HG02678 (cell line): Measurements from ENCODE around the gene EIF5A.

Experiments used
- ATAC-seq: cut with Tn5 transposase; IDR thresholded peaks from one replicate; pipeline ENCODE4 v1.9.1; 2021; ENCODE audit warnings: mild to moderate bottlenecking, moderate library complexity; ENCODE audit not compliant: unreplicated experiment

Gene EIF5A

GRCh38 chr17:7352910-7353635, 45.6 kb downstream of the EIF5A start:
- ATAC-seq, result no peak

DNA sequence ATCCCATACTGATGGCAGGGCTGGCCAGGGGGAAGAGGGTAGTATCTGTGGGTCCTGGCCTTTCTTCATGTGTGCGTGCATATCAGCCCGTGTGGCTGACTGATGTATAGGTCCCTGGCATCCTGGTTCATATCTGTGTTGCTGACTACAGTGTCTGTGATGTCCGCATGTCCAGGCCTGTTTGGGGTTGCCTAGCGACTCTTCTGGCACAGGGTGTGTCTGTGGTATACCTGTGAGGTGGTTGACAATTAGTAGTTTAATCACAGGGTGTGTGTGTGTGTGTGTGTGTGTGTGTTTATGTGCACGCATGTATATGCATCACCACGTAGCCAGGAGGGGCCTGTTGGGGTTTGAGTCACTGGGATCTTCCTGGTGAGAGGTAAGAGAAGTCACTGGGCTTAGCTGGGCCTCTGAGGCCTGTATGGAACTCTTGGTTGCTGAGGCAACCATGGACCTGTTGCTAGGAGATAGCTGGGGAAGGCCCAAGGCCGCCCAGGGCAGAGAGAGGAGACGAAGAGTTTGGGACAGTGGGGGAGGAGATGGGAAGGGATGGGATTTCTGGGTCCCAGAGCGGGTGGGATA, 46.9 kb downstream of the EIF5A start:
- no peak for ATAC-seq

- no peak for ATAC-seq
These were observed 47.6 kb downstream of the EIF5A start, which contains the start of gene TMEM95 for GRCh38 chr17:7355053-7355452. Gene TMEM95 (plus strand): TSS chr17:7355156. CDS start chr17:7355205, 49 bp downstream.

GRCh38 chr17:7355573-7355972, 48.1 kb downstream of the EIF5A start:
- no peak for ATAC-seq

- no peak for ATAC-seq
These were observed 48.7 kb downstream of the EIF5A start for GRCh38 chr17:7356072-7356549.

DNA sequence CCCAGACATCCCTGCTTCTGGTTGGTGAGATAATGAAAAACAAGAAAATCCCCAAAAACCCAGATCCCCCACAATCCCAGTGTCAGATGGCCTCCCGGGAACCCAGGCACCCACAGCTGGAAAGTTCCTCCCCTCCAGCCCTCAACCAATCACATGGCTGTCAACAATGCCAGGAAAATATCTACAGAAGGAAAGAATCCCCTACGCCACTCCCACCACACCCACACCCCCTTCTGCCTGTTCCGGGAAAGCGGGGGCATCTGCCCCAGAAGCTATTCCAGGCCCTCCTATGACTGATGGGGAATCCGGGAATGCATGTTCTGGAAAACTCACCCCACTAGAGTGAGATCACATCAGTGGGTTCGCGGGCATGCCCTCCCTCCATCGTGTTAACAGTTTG, 49.3 kb downstream of the EIF5A start:
- ATAC-seq, result no peak

- no peak for ATAC-seq
These were observed 50.0 kb downstream of the EIF5A start for GRCh38 chr17:7357381-7357780.

DNA sequence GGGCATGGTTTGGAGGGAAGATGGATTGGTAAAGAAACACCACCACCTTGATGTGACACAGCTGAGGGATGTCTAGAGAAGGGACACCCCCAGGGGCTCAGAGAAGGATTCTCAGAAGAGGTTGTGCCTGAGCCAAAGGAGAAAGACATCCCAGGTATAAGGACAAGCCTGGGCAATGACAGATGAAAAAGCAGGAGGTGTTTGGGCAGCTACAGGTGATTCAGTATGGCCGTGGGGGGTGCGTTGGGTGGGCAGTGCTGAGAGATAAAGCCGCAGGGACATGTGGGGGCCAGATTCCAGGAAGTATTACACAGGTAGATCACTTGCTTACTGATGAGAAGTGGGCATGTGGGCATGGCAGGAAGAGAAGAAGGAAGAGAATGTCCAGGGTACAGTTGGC, 54.5 kb downstream of the EIF5A start:
- no peak for ATAC-seq
